GM21576 (cell line): ENCODE data around the gene DLGAP1.
"Not testable (repeated sequence)": the region's sequence is repeated elsewhere in the genome, so short reads cannot be mapped to it uniquely, and the experiment has no call there.

ENCODE experiments used
- ATAC-seq: cut with Tn5 transposase; IDR thresholded peaks from one replicate; pipeline ENCODE4 v1.9.1; 2021; ENCODE audit warnings: mild to moderate bottlenecking, moderate library complexity; ENCODE audit not compliant: unreplicated experiment

Gene DLGAP1

DNA sequence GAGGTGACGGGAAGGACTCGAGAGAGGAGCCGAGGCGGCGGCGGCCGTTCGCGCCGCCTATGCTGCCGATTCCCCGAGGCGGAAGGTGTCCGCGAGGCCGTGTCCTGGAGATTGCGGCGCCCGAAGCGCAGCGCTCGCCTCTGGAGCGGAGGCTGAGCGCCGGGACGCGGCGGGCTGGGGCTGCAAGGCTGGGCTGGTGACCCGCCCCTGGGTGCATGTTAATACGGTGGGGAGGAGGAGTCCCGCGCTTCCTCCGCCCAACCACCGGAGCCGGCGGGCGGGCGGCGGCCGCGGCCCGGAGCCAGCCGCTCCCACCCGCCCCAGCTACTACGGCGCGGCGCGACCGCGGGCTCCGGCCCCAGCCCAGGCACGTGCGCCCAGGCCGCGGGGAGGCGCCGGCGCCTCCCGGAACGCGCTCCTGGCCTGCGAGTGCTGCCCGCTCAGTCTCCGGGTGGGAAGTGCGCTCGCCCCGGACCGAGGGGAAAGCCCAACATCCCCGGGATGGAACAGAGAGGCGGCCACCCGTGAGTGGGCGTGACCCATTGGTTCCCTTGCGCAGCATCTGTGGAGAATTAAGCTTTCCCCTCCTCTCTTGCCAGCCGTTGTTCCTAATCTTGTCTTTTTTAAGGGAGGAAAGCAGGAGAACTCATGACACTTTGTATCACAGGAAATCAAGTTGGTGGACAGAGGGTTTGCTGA lies at the start of gene DLGAP1:
DLGAP1 (minus strand) TSS at position 195 of the 699 bp plus-strand sequence.
- ATAC-seq = no peak

DNA sequence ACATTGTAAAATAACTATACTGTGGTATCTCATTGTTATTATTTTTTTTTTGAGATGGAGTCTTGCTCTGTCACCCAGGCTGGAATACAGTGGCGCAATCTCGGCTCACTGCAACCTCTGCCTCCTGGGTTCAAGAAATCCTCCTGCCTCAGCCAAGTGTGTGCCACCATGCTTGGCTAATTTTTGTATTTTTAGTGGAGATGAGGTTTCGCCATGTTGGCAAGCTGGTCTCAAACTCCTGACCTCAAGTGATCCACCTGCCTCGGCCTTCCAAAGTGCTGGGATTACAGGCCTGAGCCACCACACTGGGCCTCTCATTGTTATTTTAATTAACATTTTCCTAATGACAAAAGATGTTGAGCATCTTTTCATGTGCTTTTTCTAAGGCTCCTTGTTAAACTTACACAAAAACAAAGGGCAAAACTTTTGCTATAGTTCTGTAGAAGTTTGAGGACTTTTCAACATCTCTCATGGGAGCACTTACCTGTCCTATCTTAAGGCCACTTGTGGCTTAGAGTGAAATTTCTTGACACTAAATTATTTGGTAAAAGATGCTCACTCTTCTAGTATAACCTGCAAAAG lies 39.7 kb upstream of the DLGAP1 start:
- not testable (repeated sequence) for ATAC-seq

DNA sequence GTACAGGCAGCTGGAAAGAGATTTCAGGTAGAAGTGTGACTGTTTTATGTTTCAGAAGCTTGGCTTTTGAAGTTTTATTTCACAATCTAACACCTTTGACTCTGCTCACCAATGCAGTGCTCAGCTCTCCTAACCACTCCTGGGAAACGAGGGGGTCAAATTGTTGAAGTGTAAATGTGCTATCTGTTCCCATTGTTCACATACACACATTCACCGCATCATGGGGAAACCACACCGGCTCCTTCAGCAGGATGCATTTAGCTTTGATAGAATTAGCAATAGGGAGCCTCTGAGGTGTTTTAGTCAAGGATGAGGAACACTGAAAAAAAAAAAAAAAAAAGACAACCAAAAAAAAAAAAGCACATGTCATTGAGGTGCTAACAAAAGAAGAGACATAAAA lies 13.4 kb upstream of the DLGAP1 start:
- no peak for ATAC-seq

DNA sequence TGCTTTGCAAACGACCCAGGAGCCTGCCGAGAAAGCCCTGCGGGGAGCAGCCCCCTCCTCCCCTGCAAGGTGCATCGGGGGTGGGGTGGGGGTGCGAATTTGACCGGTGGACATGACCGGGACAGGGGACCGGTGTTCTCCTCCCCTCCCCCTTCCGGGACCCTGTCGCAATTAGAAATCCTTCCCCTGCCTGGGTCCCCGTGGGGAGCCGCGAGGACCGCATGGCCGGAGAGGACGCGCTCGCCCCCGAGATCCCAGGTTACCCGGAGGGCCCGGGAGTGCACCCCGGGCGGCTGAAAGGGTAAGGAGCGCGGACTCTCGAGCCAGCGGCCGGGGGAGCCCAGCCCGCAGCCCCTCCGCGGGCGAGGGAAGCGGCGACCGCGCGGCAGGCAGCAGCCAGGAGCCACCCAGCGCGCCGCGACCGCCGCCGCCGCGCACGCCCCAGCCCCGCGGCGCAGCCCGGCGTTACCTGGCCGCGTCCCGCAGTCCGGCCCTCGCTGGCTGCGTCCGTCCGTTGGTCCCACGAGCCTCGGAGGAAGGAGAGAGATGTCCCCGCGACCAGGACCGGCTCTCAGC lies 482 bp downstream of the DLGAP1 start:
- ATAC-seq = no peak

DNA sequence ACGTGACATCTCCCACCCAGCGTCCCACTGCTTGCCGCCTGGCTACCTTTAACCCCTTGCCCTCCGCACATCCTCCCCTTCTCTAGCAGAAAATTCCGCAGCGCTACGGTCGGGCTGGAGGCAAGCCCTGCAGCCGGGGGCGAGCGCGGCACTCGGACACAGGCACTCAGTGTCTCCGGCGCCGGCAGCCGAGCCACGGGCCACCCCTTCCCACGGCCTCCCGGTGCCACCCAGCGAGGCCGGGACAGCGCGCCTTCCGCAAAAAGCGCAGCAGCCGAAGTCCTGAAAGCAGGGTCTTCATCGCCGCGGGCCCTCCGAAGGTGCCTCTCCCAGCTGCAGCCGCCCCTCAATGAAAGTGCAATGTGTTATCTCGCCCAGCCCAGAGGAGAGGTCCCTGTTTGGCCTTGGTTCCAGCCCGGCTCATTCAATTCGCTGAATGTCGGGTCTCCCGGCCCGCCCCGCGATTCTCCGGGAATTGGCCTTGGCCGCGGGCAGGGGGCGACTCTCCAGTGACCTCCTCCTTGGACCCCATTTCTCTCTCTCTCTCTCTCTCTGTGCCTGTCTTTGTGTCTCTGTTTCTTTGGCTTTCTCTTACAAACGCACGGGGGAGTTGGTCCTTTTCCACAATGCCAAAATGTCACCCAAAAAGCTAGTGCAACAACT lies 1.1 kb downstream of the DLGAP1 start:
- ATAC-seq = no peak

DNA sequence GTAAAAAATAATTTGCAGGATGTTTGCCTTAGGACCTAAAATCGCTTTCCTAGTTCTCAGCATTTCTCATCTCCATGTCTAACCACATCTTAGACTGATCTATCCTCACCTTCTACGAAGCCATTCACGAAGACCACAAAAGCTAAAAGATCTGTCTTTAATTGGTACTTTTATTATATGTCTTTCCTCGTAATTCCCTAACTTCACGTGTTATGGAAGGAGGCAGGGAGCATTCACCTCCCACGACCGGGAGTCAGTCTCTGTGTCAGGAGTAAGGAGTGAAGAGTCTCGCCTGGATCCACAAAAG lies 1.6 kb downstream of the DLGAP1 start:
- ATAC-seq = no peak

DNA sequence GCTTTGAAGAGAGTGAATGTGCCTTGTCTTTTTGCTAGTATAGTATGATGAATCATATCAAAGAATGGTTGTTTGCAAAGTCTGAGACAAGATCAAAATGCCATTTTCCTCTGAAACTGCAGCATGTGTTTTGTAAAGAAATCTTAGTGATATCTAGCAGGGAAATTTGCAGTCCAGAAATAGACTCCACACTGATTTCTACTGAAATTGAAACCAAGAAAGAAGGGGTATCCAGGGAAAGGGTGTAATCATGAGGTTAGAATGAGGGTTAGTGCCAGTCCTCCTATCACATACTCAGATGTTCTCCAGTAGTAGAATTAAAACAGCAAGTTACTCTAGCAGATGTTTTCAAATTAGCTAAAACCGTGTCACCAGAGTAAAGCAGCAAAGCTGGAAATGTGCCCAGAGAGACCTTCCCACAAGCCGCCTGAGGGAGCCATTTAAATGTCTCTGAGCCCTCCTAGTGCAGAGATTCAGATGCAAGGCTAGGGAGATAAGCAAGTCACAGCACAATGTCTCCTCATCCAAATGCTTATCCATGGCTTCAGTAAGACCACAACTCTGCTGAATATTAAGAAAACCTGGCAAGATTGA lies 4.9 kb downstream of the DLGAP1 start:
- ATAC-seq = no peak

DNA sequence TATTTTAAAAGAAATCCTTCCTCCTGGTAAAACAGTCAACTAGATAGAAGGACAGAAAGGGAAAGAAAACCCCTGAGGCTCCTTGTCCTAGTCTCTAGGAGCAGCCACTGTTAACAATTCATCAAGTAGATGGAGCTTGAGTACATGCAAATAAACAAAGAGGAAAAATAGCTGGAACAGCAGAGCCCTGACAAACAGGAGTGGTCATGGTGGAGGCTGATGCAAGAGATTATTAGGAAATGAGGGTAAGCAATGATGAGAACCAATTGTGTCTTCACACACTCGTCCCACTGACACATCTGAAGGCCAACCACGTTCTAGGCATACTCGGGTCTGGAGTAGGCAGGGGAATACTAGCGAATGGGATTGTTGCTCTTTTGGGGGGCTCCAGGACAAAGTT lies 9.2 kb downstream of the DLGAP1 start:
- ATAC-seq = no peak

DNA sequence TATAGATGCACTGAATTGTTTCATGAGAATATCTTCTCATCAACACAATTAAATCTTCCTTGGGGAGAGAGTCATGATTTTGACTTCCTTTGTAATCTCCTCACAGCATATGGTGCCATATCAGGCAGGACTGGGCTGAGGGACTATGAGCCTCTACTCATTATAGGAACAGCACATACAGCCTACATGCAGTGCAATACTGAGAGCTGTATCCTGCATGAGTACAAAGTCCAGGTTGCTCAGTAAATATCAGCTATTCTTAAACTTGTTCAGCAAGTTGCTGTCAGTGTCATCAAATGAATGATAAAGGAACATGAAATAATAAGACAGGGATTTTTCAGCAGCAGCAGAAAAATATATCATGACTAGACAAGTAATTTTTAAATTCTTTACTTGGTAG lies 10.8 kb downstream of the DLGAP1 start:
- no peak for ATAC-seq

DNA sequence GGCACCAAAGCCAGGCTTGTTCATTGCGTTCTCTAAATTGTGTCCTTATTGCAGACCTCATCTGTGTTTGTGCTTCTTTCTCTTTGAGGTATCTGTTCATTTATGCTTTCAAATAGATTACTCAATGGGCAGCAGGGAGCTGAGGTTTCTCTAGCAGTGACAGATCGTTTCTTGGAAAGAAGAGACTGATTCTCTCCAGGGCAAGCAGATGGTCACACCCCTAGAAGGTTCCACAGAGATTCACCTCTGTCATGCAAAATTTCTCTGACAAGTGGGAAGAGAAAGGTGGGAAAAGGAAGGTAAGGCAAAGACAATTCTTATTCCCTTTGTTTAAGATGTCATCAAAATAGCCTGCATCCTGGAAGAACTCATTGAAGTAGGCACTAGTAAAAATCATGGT lies 14.0 kb downstream of the DLGAP1 start:
- ATAC-seq = no peak

DNA sequence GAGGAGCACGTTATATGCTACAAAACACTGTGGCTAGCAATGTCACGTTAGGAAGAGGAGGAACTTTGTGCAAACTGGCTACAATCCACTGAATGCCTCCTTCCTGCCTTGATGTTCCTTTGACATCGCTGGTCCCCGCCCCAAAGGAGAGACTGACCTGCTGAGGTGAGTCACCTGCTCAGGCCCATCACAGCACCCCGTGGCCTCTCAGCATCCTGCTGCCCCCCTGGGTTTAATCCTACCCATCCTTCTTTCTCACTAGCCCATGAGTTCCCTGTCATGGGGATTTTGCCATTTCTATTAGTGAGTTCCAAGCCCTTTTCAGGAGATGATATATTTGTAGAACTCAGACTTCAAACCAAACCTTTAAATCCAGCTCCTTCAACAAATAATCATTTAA lies 16.2 kb downstream of the DLGAP1 start:
- no peak for ATAC-seq

DNA sequence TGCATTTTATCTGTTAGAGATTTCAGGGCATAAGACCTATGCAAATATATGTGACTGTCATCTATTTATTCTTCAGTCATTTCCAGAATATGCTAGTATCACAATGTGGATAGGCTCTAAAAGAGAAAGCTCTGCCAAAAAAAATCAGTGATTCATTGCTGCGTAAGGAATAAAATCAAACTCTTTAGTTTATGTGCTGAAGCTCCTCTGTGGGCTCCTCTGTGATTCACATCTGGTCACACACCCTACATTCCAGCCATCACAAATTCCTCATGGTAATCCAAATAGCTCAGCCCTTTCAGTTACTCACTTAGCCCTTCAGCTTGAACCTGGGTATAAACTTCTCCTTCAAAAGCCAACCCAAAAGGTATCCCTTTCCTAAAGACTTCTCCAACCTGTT lies 21.4 kb downstream of the DLGAP1 start:
- ATAC-seq = no peak

DNA sequence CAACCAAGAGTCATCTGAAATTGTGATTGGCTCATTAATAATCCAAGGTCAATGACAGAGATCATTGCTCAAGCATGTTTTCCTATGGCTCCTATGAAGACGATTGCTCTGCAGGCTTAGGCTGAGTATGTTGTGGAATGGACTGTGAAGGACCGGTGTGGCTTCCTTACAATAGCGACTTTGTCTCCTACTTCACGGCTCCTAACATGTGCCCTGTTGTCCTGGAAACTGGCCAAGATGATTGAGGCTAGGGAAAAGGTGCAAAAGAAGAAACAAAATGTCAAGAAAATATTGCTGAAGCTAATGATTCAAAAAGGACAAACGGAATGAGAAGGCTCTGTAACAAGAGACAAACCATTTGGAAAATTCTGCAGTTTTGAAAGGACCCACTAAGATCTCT lies 24.3 kb downstream of the DLGAP1 start:
- no peak for ATAC-seq

DNA sequence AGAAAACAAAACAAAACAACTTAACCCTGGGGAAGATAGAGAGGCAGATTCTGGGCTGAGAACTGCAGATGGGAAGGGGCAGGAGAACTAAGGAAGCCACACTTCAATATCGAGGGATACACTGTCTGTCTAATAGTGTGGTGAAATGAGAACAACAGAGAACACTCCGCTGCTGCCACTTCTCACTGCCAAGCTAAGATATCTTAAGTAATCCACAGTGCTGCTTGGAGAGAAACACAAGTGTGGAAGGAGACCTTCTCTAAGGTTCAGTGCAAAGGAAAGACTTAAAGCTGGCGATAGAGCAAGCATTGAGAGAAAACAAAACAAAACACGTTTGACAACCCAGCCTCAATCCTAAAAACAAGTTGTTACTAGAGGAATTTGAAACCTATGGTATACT lies 37.4 kb downstream of the DLGAP1 start:
- no peak for ATAC-seq

DNA sequence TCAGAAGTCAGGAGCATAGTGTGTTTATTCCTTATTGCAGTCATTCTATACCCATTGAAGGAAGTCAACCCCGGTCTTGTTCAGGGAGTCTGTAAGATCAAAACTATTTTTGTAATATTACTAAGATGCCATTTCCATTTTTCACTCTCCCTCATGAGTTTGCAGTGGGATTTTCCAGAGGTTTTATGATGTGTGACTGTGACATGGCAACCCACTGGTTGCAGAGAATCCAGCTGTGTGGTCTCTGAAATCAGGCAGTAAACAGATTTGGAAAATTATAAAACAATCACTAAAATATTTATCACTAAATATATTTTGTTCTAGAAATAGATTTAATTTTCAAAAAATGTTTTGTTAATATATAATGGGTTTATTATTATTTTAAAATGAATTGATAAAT lies 38.1 kb downstream of the DLGAP1 start:
- ATAC-seq = no peak

DNA sequence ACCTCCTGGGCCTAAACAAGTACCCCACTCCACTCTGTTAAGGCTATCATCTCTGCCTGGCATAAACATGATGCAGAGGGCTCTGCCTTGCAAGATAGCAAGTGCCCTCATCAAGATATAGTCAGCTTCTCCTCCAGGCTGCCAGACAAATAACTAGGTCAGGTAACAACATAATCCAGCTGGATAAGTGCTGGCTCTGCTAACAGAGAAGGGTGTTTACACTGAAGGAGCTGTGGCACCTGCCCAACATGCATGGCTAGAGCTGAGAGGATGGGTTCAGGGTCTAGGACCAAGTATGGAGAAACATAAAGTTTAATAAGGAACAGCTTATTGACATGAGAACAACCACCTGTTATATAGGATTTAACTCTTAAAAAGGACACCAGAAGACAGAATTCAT lies 42.8 kb downstream of the DLGAP1 start:
- ATAC-seq = no peak

DNA sequence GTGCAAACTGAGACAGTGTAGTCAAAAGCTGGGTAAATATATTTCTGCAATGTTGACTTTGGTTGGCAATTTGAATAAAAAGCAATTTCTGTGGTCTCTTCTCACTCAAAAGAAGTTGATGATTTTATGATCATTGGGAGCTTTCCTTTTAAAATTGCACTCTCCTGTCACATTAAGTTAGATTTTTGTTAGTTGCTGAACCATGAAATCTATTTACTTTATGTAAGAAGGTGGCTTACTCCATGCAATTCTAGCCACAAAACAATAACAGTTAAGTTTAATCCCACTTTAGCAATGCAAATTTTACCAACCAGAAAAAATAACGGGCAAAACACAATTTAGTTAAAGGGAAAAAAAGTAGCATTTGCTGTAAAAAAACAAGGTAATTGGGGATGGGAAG lies 48.3 kb downstream of the DLGAP1 start:
- no peak for ATAC-seq

DNA sequence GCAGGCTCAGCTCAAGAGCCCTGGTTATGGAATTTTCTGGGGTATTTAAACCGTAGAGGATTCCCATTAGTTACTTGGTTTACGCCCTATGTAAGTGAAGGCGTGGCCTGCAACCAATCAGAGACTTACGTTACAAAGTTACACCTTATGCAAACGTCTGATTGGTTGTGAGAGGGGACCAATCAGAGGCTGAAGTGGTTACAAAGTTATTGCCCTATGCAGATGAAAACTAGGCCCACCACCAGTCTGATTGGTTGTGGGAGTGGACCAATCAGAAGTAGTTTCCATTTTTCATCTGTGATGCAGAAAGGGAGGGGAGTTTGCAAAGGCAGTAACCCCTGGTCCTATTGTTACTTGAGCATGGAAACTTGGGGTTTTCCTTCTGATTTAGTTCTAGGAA lies 49.1 kb downstream of the DLGAP1 start:
- ATAC-seq = no peak

DNA sequence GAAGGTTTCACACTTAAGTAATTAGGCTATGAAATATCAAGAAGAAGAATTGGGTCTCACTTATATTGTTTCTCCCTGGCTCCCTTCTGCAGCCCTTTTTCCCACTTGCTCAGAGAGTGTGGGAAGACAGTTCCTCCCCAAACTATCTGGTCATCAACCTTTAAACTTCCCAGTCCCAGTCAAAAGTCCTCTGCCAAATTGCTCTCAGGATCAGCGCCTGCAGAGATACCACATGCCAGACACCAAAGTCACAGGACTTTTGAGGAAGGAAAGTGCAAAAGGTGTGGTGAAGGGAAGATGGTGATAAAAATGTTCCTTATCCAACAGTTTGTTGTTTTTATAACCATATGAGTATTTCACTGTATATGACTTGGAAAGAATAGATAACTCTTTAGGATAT lies 51.3 kb downstream of the DLGAP1 start:
- no peak for ATAC-seq

DNA sequence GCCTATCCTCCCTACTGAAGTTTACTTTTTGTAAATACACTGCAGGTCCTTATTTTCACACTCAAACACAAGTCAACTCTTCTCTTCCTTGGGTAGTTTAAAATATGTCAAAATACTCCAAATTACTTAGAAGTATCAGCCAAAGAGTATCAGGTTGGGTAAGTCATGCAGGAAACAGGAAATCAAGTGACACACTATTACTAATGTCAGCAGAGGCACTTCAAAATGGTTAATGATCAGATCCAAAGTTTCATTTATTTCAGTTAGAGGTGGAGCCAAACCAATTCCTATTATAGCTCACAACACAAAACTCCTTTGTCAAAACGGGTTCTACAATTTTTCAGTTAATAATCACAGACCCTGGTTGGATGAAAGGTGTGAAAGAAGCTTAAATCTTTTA lies 54.2 kb downstream of the DLGAP1 start:
- ATAC-seq = no peak

DNA sequence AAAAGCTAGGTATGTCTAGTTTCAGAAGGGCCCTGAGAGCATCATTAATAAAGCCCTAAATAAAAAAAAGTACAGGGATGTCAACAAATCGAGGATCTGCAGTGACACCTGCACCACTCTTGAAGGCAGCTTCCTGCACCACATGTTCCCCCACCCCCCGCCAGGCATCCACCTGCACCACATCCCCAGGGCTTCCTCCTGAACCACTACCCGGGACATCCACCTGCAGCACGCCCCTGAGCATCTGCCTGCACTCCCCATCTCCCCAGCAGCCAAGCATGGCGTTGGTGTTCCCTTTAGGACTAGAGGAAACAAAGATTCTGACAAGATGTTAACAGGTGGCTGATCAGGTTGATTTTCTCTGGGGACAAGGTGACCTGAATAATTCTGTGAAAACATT lies 55.2 kb downstream of the DLGAP1 start:
- ATAC-seq = no peak

DNA sequence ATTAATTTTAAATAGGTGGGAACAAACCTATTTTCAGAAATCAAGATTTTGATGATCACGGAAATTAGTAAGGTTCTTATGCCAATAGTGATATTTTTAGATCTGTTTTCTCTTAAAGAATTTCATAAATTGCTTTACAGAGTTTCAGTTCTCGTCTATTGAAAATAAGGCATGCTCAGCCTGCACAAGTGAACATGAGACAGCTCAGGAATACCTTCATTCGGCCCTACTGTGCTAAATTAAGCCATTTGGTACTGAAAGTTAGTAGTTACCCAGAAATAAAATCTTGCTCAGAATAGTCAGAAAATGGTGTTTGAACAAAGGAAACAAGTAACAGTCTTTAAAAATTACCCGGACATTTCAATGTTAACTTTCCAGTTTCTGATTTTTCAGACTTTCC lies 60.4 kb downstream of the DLGAP1 start:
- ATAC-seq = no peak
